Liver (tissue), 9 donors: ENCODE measurements around the gene RRAS2. TPM values are rescaled to one million over a fixed set of nuclear protein-coding genes. Genes with fewer than 3 reads are reported as not detected.

Source experiments
- DNase-seq: peaks from one replicate; pipeline ENCODE4 v3.0.0-alpha.2; 2017; ENCODE audit warnings: low spot score
- H3K27ac ChIP-seq, 2 donors: one replicate each; pipeline ENCODE4 v1.7.0; 2013; ENCODE audit warnings: inconsistent platforms in 2 of 2, low read length in 2 of 2, control low read depth in 1 of 2, low read depth in 1 of 2, mild to moderate bottlenecking in 1 of 2
- H3K27me3 ChIP-seq, 4 donors: one replicate each; pipeline versions ENCODE4 v1.6.1 to v1.7.0; 2013; ENCODE audit warnings: low read length in 3 of 4, inconsistent platforms in 1 of 4, mild to moderate bottlenecking in 1 of 4, moderate library complexity in 1 of 4; ENCODE audit not compliant: control insufficient read depth in 4 of 4, insufficient read depth in 4 of 4
- H3K36me3 ChIP-seq, 4 donors: one replicate each; pipeline versions ENCODE4 v1.6.1 to v1.7.0; 2013; ENCODE audit warnings: low read length in 3 of 4, mild to moderate bottlenecking in 3 of 4, low read depth in 1 of 4, moderate library complexity in 1 of 4; ENCODE audit not compliant: control insufficient read depth in 4 of 4, insufficient read depth in 3 of 4
- H3K4me1 ChIP-seq, 4 donors: one replicate each; pipeline versions ENCODE4 v1.6.1 to v1.7.0; 2013; ENCODE audit warnings: low read length in 3 of 4, mild to moderate bottlenecking in 3 of 4, moderate library complexity in 1 of 4; ENCODE audit not compliant: control insufficient read depth in 4 of 4, insufficient read depth in 4 of 4
- H3K4me3 ChIP-seq, 3 donors: one replicate each; pipeline versions ENCODE4 v1.6.1 to v1.7.0; 2013; ENCODE audit warnings: low read length in 3 of 3, control low read depth in 1 of 3, low read depth in 1 of 3, mild to moderate bottlenecking in 1 of 3
- H3K9ac ChIP-seq, 2 donors: one replicate each; pipeline ENCODE4 v1.7.0; 2013; ENCODE audit warnings: low read length in 2 of 2, mild to moderate bottlenecking in 2 of 2, moderate library complexity in 2 of 2, control low read depth in 1 of 2, low read depth in 1 of 2
- H3K9me3 ChIP-seq, 4 donors: one replicate each; pipeline versions ENCODE4 v1.6.1 to v1.7.0; 2013; ENCODE audit warnings: low read length in 3 of 4; ENCODE audit not compliant: control insufficient read depth in 4 of 4
- ATF3 ChIP-seq: IDR thresholded peaks from 2 replicates; pipeline ENCODE4 v1.6.1; 2016; ENCODE audit warnings: antibody characterized with exemption
- EGR1 ChIP-seq, 2 donors: IDR thresholded peaks; 2 replicates each; pipeline ENCODE4 v1.6.1; 2016 to 2018; ENCODE audit warnings: antibody characterized with exemption in 2 of 2, low read depth in 2 of 2
- FOXA2 ChIP-seq: IDR thresholded peaks from 2 replicates; pipeline ENCODE4 v1.6.1; 2016; ENCODE audit warnings: antibody characterized with exemption
- GABPA ChIP-seq, 2 donors: IDR thresholded peaks in 1 of 2; conservative IDR thresholded peaks in 1 of 2; 2 replicates each; pipeline ENCODE4 v1.6.1; 2016; ENCODE audit warnings: antibody characterized with exemption in 2 of 2, mild to moderate bottlenecking in 1 of 2, moderate library complexity in 1 of 2
- HNF4A ChIP-seq, 2 donors: conservative IDR thresholded peaks; 2 replicates each; pipeline ENCODE4 v1.6.1; 2016; ENCODE audit warnings: antibody characterized with exemption in 2 of 2, mild to moderate bottlenecking in 2 of 2
- HNF4G ChIP-seq: IDR thresholded peaks from 2 replicates; pipeline ENCODE4 v1.6.1; 2016; ENCODE audit warnings: antibody characterized with exemption
- JUND ChIP-seq, 2 donors: IDR thresholded peaks; 2 replicates each; pipeline ENCODE4 v1.6.1; 2016; ENCODE audit warnings: antibody characterized with exemption in 2 of 2
- MAX ChIP-seq: IDR thresholded peaks from 2 replicates; pipeline ENCODE4 v1.6.1; 2016; ENCODE audit warnings: antibody characterized with exemption
- NR2F2 ChIP-seq: IDR thresholded peaks from 2 replicates; pipeline ENCODE4 v1.6.1; 2016; ENCODE audit warnings: antibody characterized with exemption
- RAD21 ChIP-seq, 2 donors: IDR thresholded peaks; 2 replicates each; pipeline ENCODE4 v1.6.1; 2016; ENCODE audit warnings: antibody characterized with exemption in 2 of 2, mild to moderate bottlenecking in 2 of 2
- RXRA ChIP-seq, 2 donors: IDR thresholded peaks; 2 replicates each; pipeline ENCODE4 v1.6.1; 2017 to 2018; ENCODE audit warnings: antibody characterized with exemption in 2 of 2, mild to moderate bottlenecking in 1 of 2
- SP1 ChIP-seq: IDR thresholded peaks from 2 replicates; pipeline ENCODE4 v1.6.1; 2018; ENCODE audit warnings: antibody characterized with exemption, mild to moderate bottlenecking
- TAF1 ChIP-seq: conservative IDR thresholded peaks from 2 replicates; pipeline ENCODE4 v1.6.1; 2016; ENCODE audit warnings: antibody characterized with exemption, mild to moderate bottlenecking
- YY1 ChIP-seq: IDR thresholded peaks from 2 replicates; pipeline ENCODE4 v1.6.1; 2016; ENCODE audit warnings: antibody characterized with exemption, mild to moderate bottlenecking
- ZBTB33 ChIP-seq: IDR thresholded peaks from 2 replicates; pipeline ENCODE4 v1.6.1; 2016; ENCODE audit warnings: antibody characterized with exemption
- WGBS: extraction: QIAGEN DNeasy Blood & Tissue Kit; methylation state at CpG from one replicate; pipeline ENCODE4 v1.1.7; 2013; 5-methylcytosine and 5-hydroxymethylcytosine counted together
- polyA plus RNA-seq, 2 donors: library from polyadenylated mRNA; stranded (reverse) in 1 of 2; unstranded in 1 of 2; fragments of 200-250 nt in 1 of 2; fragments of >200 nt in 1 of 2; fragmentation: Nextera tagmentation in 1 of 2; extraction: Ambion mirVana in 1 of 2; gene quantifications; one replicate each; pipeline versions ENCODE4 v1.2.1 to v1.2.3, GENCODE V29; 2013 to 2015
- total RNA-seq, 2 donors: library from RNA; depleted of rRNA; stranded (reverse); fragments of >200 nt; gene quantifications; one replicate each; pipeline ENCODE4 v1.2.3, GENCODE V29; 2014
- TF ChIP-seq, protein P1 (sequence below): fragments of 150-350 bp; IDR thresholded peaks from 2 replicates; pipeline ENCODE4 v1.5.1; 2017; ENCODE audit warnings: improper control_type of control experiment, low read depth, low read length; ENCODE audit not compliant: missing input control
- TF ChIP-seq, protein P2 (sequence below): IDR thresholded peaks from 2 replicates; pipeline ENCODE4 v1.6.1; 2016; ENCODE audit warnings: antibody characterized with exemption, mild to moderate bottlenecking
- donor health status: healthy.
- donor health status: healthy.
- donor health status: healthy.
- donor health status: healthy.
- donor health status: healthy.

Gene RRAS2
- total and polyA plus RNA-seq, 4 donors, result 11.2 to 23.8 (median 17.5) TPM

GRCh38 chr11:14309425-14310192 lies 49.4 kb downstream of the RRAS2 start:
- no peak for DNase-seq
- H3K9me3 ChIP-seq, result no peaks in the 10 kb centered on the region
- no peak overlapping the region for H3K4me3 ChIP-seq
- no peaks in the 10 kb centered on the region for H3K36me3 ChIP-seq
- peaks cover 1 to 21% (median 7%) of the 10 kb centered on the region in 4 donors for H3K4me1 ChIP-seq
- H3K27me3 ChIP-seq, result no peaks in the 10 kb centered on the region
- WGBS, result 95% methylated on average over 4 of the region's 4 CpGs
- no peak overlapping the region for H3K9ac ChIP-seq
- H3K27ac ChIP-seq, result no peak overlapping the region
- TF ChIP-seq MAX (no peak), JUND (IDR thresholded peaks at IDR 0.05) (no peak), ATF3 (no peak), ZBTB33 (no peak), HNF4A (conservative IDR thresholded peaks at IDR 0.05) (no peak), FOXA2 (no peak)
- TF ChIP-seq, protein P1, sequence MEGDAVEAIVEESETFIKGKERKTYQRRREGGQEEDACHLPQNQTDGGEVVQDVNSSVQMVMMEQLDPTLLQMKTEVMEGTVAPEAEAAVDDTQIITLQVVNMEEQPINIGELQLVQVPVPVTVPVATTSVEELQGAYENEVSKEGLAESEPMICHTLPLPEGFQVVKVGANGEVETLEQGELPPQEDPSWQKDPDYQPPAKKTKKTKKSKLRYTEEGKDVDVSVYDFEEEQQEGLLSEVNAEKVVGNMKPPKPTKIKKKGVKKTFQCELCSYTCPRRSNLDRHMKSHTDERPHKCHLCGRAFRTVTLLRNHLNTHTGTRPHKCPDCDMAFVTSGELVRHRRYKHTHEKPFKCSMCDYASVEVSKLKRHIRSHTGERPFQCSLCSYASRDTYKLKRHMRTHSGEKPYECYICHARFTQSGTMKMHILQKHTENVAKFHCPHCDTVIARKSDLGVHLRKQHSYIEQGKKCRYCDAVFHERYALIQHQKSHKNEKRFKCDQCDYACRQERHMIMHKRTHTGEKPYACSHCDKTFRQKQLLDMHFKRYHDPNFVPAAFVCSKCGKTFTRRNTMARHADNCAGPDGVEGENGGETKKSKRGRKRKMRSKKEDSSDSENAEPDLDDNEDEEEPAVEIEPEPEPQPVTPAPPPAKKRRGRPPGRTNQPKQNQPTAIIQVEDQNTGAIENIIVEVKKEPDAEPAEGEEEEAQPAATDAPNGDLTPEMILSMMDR, result no peak

DNA sequence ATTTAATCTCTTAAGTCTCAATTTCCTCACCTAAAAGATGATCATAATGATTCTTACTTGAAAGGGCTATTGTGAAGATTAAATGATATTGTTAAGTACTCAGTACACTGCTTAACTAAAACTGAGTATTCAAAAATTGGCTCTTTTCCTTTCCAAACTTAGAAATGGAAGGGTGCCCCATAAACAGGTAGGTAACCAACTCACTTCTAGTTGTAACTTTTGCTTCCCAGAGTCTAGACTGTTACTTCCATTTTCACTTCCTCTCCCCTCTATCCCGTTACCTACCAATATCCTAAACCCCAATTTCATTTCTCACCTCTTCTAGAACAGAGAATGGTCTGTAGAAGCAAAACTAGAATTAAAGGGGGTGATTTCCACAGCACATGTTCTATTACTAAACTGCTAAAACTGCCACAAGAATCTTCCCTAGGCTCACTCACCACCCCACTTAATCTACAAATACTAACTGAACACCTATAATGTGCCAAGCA lies 50.0 kb downstream of the RRAS2 start:
- Histone ChIP-seq H3K9ac (no peak overlapping the region), H3K4me1 (peaks cover 1 to 21% (median 7%) of the 10 kb centered on the region in 4 donors)
- 88% methylated on average over 1 of the region's 1 CpG for WGBS

More for the DNA sequence above, 50.0 kb downstream of the RRAS2 start:
- H3K27ac ChIP-seq, result no peak overlapping the region
- TF ChIP-seq HNF4G (no peak), RXRA (IDR thresholded peaks at IDR 0.05) (no peak), JUND (IDR thresholded peaks at IDR 0.05) (no peak), FOXA2 (no peak), ATF3 (no peak), ZBTB33 (no peak), TAF1 (no peak), EGR1 (IDR thresholded peaks at IDR 0.05; ENCODE audit: low read depth in 2 of 2) (no peak), GABPA (IDR thresholded peaks at IDR 0.05 in 1 of 2, conservative IDR thresholded peaks at IDR 0.05 in 1 of 2) (no peak), NR2F2 (no peak), HNF4A (conservative IDR thresholded peaks at IDR 0.05) (no peak), SP1 (no peak), MAX (no peak), RAD21 (IDR thresholded peaks at IDR 0.05) (no peak), YY1 (no peak)
- TF ChIP-seq, protein P2, sequence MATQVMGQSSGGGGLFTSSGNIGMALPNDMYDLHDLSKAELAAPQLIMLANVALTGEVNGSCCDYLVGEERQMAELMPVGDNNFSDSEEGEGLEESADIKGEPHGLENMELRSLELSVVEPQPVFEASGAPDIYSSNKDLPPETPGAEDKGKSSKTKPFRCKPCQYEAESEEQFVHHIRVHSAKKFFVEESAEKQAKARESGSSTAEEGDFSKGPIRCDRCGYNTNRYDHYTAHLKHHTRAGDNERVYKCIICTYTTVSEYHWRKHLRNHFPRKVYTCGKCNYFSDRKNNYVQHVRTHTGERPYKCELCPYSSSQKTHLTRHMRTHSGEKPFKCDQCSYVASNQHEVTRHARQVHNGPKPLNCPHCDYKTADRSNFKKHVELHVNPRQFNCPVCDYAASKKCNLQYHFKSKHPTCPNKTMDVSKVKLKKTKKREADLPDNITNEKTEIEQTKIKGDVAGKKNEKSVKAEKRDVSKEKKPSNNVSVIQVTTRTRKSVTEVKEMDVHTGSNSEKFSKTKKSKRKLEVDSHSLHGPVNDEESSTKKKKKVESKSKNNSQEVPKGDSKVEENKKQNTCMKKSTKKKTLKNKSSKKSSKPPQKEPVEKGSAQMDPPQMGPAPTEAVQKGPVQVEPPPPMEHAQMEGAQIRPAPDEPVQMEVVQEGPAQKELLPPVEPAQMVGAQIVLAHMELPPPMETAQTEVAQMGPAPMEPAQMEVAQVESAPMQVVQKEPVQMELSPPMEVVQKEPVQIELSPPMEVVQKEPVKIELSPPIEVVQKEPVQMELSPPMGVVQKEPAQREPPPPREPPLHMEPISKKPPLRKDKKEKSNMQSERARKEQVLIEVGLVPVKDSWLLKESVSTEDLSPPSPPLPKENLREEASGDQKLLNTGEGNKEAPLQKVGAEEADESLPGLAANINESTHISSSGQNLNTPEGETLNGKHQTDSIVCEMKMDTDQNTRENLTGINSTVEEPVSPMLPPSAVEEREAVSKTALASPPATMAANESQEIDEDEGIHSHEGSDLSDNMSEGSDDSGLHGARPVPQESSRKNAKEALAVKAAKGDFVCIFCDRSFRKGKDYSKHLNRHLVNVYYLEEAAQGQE, result no peak
- TF ChIP-seq, protein P1, result no peak
- no peaks in the 10 kb centered on the region for H3K27me3 ChIP-seq
- H3K4me3 ChIP-seq, result no peak overlapping the region
- no peak for DNase-seq
- no peaks in the 10 kb centered on the region for H3K9me3 ChIP-seq
- H3K36me3 ChIP-seq, result no peaks in the 10 kb centered on the region
